ENCODE data around the gene RNF168. TPM values are rescaled to one million over a fixed set of nuclear protein-coding genes. Genes with fewer than 3 reads are reported as not detected.

RNF168 gene
- polyA plus RNA-seq, 1 donor from 2014 or later = 4.2 TPM

DNA sequence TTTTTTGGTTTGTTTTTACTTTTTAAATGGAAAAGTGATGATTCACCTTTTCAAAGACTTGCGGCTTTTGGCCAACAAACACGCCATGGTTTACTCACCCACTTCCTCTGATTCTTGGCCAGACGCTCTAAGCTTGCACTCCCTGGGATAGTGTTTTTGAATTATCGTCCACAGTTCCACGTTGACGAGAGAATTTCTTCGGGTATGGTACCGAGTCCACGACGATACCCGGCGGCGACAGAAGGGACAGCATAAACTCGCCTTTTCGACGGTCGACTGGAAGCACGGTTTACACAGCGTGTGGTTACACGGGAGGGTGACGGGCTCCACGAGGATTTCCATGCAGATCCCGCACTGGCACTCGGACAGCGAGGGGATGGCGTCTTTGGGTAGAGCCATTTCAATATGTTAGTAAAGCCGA, 783 bp downstream of the RNF168 start:
- no peaks in the 10 kb centered on the region for H3K27me3 ChIP-seq (ENCODE audit: insufficient read depth, low read depth, low read length)
- peak overlapping the region; percentile 100 for H3K4me3 ChIP-seq (ENCODE audit: low read length)
- H2AFZ ChIP-seq (ENCODE audit: low read depth, low read length) = peak overlapping the region; percentile 10

GRCh38 chr3:196501316-196502044, 2.1 kb downstream of the RNF168 start:
- Histone ChIP-seq H3F3A (ENCODE audit: insufficient read depth, low read length, poor library complexity, severe bottlenecking) (no peaks in the 10 kb centered on the region), H2AFZ (ENCODE audit: low read depth, low read length) (no peak overlapping the region), H3K4me2 (ENCODE audit: low read length) (peak overlapping the region; percentile 68), H3K79me2 (replicated peaks; ENCODE audit: insufficient read depth, low read length) (peaks cover 54% of the 10 kb centered on the region), H3K36me3 (ENCODE audit: insufficient read depth, low read length) (no peaks in the 10 kb centered on the region), H3K9me2 (ENCODE audit: insufficient read depth, low read length) (no peaks in the 10 kb centered on the region), H4K20me1 (ENCODE audit: insufficient read depth) (no peaks in the 10 kb centered on the region), H3K27ac (ENCODE audit: low read length) (no peak overlapping the region), H3K9ac (ENCODE audit: low read length) (peak overlapping the region; percentile 80), H3K27me3 (ENCODE audit: insufficient read depth, low read depth, low read length) (no peaks in the 10 kb centered on the region), H3K9me3 (ENCODE audit: low read length) (no peaks in the 10 kb centered on the region), H3K4me3 (ENCODE audit: low read length) (peak overlapping the region; percentile 100)
- TF ChIP-seq POLR2AphosphoS5 (IDR thresholded peaks at IDR 0.05) = no peak
- TF ChIP-seq CTCF (IDR thresholded peaks at IDR 0.05; ENCODE audit: poor library complexity, severe bottlenecking) = no peak
- TF ChIP-seq EP300 (conservative IDR thresholded peaks at IDR 0.05; ENCODE audit: poor library complexity, severe bottlenecking) = no peak
- TF ChIP-seq SMC3 (conservative IDR thresholded peaks at IDR 0.05; ENCODE audit: poor library complexity) = no peak
- TF ChIP-seq, protein P1, sequence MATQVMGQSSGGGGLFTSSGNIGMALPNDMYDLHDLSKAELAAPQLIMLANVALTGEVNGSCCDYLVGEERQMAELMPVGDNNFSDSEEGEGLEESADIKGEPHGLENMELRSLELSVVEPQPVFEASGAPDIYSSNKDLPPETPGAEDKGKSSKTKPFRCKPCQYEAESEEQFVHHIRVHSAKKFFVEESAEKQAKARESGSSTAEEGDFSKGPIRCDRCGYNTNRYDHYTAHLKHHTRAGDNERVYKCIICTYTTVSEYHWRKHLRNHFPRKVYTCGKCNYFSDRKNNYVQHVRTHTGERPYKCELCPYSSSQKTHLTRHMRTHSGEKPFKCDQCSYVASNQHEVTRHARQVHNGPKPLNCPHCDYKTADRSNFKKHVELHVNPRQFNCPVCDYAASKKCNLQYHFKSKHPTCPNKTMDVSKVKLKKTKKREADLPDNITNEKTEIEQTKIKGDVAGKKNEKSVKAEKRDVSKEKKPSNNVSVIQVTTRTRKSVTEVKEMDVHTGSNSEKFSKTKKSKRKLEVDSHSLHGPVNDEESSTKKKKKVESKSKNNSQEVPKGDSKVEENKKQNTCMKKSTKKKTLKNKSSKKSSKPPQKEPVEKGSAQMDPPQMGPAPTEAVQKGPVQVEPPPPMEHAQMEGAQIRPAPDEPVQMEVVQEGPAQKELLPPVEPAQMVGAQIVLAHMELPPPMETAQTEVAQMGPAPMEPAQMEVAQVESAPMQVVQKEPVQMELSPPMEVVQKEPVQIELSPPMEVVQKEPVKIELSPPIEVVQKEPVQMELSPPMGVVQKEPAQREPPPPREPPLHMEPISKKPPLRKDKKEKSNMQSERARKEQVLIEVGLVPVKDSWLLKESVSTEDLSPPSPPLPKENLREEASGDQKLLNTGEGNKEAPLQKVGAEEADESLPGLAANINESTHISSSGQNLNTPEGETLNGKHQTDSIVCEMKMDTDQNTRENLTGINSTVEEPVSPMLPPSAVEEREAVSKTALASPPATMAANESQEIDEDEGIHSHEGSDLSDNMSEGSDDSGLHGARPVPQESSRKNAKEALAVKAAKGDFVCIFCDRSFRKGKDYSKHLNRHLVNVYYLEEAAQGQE (IDR thresholded peaks at IDR 0.05; ENCODE audit: borderline replicate concordance) = no peak
- TF ChIP-seq EZH2 (IDR thresholded peaks at IDR 0.05; ENCODE audit: borderline replicate concordance, insufficient read depth, low read length, poor library complexity, severe bottlenecking) = no peak
- no peak for TF ChIP-seq MXI1 (conservative IDR thresholded peaks at IDR 0.05; ENCODE audit: poor library complexity, severe bottlenecking)
- TF ChIP-seq RAD21 (conservative IDR thresholded peaks at IDR 0.05) = no peak
- no peak for TF ChIP-seq TAF1 (IDR thresholded peaks at IDR 0.05; ENCODE audit: low read depth)

More for the DNA sequence above, 783 bp downstream of the RNF168 start:
- H3F3A ChIP-seq (ENCODE audit: insufficient read depth, low read length, poor library complexity, severe bottlenecking) = no peaks in the 10 kb centered on the region
- H3K9ac ChIP-seq (ENCODE audit: low read length) = peak overlapping the region; percentile 80
- peaks cover 42% of the 10 kb centered on the region for H3K79me2 ChIP-seq (replicated peaks; ENCODE audit: insufficient read depth, low read length)
- H3K9me3 ChIP-seq (ENCODE audit: low read length) = no peaks in the 10 kb centered on the region
- peak overlapping the region; percentile 66 for H3K27ac ChIP-seq (ENCODE audit: low read length)
- H3K4me2 ChIP-seq (ENCODE audit: low read length) = peak overlapping the region; percentile 80
- TF ChIP-seq TAF1 (IDR thresholded peaks at IDR 0.05; ENCODE audit: low read depth) (no peak), EZH2 (IDR thresholded peaks at IDR 0.05; ENCODE audit: borderline replicate concordance, insufficient read depth, low read length, poor library complexity, severe bottlenecking) (no peak), RAD21 (conservative IDR thresholded peaks at IDR 0.05) (peak; percentile 20), CTCF (IDR thresholded peaks at IDR 0.05; ENCODE audit: poor library complexity, severe bottlenecking) (peak; percentile 22), MXI1 (conservative IDR thresholded peaks at IDR 0.05; ENCODE audit: poor library complexity, severe bottlenecking) (peak; percentile 73)
- H4K20me1 ChIP-seq (ENCODE audit: insufficient read depth) = no peaks in the 10 kb centered on the region
- H3K9me2 ChIP-seq (ENCODE audit: insufficient read depth, low read length) = no peaks in the 10 kb centered on the region
- H3K36me3 ChIP-seq (ENCODE audit: insufficient read depth, low read length) = no peaks in the 10 kb centered on the region
